ENCODE results near the gene TLR7. TPM values are rescaled to one million over a fixed set of nuclear protein-coding genes. Genes with fewer than 3 reads are reported as not detected.

Gene TLR7
- total and polyA plus RNA-seq, 9 of the 15 experiments (the other 6 are each of a cell fraction or from before 2014, with no cell fraction given): 0.04 to 0.13 (median 0.07) TPM; not detected in 6

DNA sequence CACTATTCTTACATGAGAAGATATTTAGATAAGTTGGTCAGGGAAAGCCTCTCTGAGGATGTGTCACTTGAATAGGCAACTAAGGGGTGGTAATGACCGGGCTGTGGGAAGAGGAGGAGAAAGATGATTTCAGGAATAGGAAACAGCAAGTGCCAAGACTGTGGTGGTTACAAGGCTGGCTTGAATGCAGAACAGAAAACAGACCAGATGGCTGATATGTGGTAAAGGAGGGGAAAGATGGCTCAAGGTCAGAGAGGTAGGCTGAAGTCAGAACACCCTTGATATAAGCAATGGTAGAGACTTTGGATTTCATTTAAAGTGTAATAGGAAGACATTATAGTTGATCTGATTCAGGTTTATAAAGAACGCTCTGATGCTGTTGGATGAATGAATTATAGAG, 15.0 kb downstream of the TLR7 start (continued):
- no peak for TF ChIP-seq MAFF (IDR thresholded peaks at IDR 0.05; ENCODE audit: low read length)
- TF ChIP-seq, protein P1, sequence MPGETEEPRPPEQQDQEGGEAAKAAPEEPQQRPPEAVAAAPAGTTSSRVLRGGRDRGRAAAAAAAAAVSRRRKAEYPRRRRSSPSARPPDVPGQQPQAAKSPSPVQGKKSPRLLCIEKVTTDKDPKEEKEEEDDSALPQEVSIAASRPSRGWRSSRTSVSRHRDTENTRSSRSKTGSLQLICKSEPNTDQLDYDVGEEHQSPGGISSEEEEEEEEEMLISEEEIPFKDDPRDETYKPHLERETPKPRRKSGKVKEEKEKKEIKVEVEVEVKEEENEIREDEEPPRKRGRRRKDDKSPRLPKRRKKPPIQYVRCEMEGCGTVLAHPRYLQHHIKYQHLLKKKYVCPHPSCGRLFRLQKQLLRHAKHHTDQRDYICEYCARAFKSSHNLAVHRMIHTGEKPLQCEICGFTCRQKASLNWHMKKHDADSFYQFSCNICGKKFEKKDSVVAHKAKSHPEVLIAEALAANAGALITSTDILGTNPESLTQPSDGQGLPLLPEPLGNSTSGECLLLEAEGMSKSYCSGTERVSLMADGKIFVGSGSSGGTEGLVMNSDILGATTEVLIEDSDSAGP (CRISPR knock-in tag; IDR thresholded peaks at IDR 0.05): no peak
- no peak for TF ChIP-seq FOS (IDR thresholded peaks at IDR 0.05; ENCODE audit: extremely low read depth, insufficient read length)

DNA sequence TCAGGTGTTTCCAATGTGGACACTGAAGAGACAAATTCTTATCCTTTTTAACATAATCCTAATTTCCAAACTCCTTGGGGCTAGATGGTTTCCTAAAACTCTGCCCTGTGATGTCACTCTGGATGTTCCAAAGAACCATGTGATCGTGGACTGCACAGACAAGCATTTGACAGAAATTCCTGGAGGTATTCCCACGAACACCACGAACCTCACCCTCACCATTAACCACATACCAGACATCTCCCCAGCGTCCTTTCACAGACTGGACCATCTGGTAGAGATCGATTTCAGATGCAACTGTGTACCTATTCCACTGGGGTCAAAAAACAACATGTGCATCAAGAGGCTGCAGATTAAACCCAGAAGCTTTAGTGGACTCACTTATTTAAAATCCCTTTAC, 18.6 kb downstream of the TLR7 start:
- ChIA-PET CTCF (ENCODE audit: low intra/inter-chr PET ratio) (no interaction called here), POLR2A (no interaction called here)
- Histone ChIP-seq H3K9me3 (replicated peaks; ENCODE audit: control insufficient read depth, insufficient read depth, low read depth, low read length) (no peaks in the 10 kb centered on the region), H3K4me2 (ENCODE audit: insufficient read depth, low read length) (no peak overlapping the region), H3K27ac (ENCODE audit: extremely low read depth, low read depth, low read length) (no peak overlapping the region), H3K9ac (ENCODE audit: insufficient read depth in 1 of 2, low read depth in 2 of 2, low read length in 2 of 2) (no peak overlapping the region), H3K27me3 (ENCODE audit: control insufficient read depth in 2 of 2, insufficient read depth in 2 of 2, low read length in 2 of 2) (peaks cover 0 to under 1% of the 10 kb centered on the region in 2 experiments; a peak in 3 of 5 replicates), H2AFZ (ENCODE audit: low read depth, low read length) (no peak overlapping the region), H3K4me1 (replicated peaks in 1 of 2; ENCODE audit: control insufficient read depth in 2 of 2, insufficient read depth in 2 of 2, low read length in 2 of 2) (no peaks in the 10 kb centered on the region), H3K79me2 (ENCODE audit: control insufficient read depth, insufficient read depth, low read length) (no peaks in the 10 kb centered on the region), H3K9me1 (ENCODE audit: control insufficient read depth, insufficient read depth, low read length) (no peaks in the 10 kb centered on the region), H3K4me3 (no peak overlapping the region), H4K20me1 (replicated peaks; ENCODE audit: control insufficient read depth, insufficient read depth, low read length) (no peaks in the 10 kb centered on the region), H3K36me3 (ENCODE audit: control insufficient read depth, insufficient read depth, low read length) (no peaks in the 10 kb centered on the region)
- in situ Hi-C loops (cut with MboI): no loop called here
- ATAC-seq: no peak
- intact Hi-C loops (cut with micrococcal nuclease): no loop called here
- no peak for DNase-seq (ENCODE audit: extremely low read depth in 1 of 4, low spot score in 3 of 4)
- WGBS (ENCODE audit: insufficient coverage, low coverage, missing lambda C conversion rate): 3% methylated on average over 4 of the region's 5 CpGs
- FAIRE-seq: no peak
- BruUV-seq (replicated peaks): no TSS peak
- TF ChIP-seq TFAM (CRISPR knock-in tag; conservative IDR thresholded peaks at IDR 0.05) (no peak), ZNF696 (CRISPR knock-in tag; conservative IDR thresholded peaks at IDR 0.05) (no peak)
- TF ChIP-seq, protein P2, sequence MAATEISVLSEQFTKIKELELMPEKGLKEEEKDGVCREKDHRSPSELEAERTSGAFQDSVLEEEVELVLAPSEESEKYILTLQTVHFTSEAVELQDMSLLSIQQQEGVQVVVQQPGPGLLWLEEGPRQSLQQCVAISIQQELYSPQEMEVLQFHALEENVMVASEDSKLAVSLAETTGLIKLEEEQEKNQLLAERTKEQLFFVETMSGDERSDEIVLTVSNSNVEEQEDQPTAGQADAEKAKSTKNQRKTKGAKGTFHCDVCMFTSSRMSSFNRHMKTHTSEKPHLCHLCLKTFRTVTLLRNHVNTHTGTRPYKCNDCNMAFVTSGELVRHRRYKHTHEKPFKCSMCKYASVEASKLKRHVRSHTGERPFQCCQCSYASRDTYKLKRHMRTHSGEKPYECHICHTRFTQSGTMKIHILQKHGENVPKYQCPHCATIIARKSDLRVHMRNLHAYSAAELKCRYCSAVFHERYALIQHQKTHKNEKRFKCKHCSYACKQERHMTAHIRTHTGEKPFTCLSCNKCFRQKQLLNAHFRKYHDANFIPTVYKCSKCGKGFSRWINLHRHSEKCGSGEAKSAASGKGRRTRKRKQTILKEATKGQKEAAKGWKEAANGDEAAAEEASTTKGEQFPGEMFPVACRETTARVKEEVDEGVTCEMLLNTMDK (IDR thresholded peaks at IDR 0.05; ENCODE audit: borderline replicate concordance, insufficient read depth, low read depth, low read length, poor library complexity, severe bottlenecking): no peak
- TF ChIP-seq, protein P3, sequence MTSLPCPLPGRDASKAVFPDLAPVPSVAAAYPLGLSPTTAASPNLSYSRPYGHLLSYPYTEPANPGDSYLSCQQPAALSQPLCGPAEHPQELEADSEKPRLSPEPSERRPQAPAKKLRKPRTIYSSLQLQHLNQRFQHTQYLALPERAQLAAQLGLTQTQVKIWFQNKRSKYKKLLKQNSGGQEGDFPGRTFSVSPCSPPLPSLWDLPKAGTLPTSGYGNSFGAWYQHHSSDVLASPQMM (CRISPR knock-in tag; IDR thresholded peaks at IDR 0.05): no peak
- TF ChIP-seq, protein P4, sequence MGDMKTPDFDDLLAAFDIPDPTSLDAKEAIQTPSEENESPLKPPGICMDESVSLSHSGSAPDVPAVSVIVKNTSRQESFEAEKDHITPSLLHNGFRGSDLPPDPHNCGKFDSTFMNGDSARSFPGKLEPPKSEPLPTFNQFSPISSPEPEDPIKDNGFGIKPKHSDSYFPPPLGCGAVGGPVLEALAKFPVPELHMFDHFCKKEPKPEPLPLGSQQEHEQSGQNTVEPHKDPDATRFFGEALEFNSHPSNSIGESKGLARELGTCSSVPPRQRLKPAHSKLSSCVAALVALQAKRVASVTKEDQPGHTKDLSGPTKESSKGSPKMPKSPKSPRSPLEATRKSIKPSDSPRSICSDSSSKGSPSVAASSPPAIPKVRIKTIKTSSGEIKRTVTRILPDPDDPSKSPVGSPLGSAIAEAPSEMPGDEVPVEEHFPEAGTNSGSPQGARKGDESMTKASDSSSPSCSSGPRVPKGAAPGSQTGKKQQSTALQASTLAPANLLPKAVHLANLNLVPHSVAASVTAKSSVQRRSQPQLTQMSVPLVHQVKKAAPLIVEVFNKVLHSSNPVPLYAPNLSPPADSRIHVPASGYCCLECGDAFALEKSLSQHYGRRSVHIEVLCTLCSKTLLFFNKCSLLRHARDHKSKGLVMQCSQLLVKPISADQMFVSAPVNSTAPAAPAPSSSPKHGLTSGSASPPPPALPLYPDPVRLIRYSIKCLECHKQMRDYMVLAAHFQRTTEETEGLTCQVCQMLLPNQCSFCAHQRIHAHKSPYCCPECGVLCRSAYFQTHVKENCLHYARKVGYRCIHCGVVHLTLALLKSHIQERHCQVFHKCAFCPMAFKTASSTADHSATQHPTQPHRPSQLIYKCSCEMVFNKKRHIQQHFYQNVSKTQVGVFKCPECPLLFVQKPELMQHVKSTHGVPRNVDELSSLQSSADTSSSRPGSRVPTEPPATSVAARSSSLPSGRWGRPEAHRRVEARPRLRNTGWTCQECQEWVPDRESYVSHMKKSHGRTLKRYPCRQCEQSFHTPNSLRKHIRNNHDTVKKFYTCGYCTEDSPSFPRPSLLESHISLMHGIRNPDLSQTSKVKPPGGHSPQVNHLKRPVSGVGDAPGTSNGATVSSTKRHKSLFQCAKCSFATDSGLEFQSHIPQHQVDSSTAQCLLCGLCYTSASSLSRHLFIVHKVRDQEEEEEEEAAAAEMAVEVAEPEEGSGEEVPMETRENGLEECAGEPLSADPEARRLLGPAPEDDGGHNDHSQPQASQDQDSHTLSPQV (IDR thresholded peaks at IDR 0.05): no peak
- TF ChIP-seq, protein P5, sequence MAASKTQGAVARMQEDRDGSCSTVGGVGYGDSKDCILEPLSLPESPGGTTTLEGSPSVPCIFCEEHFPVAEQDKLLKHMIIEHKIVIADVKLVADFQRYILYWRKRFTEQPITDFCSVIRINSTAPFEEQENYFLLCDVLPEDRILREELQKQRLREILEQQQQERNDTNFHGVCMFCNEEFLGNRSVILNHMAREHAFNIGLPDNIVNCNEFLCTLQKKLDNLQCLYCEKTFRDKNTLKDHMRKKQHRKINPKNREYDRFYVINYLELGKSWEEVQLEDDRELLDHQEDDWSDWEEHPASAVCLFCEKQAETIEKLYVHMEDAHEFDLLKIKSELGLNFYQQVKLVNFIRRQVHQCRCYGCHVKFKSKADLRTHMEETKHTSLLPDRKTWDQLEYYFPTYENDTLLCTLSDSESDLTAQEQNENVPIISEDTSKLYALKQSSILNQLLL (CRISPR knock-in tag; IDR thresholded peaks at IDR 0.05; ENCODE audit: borderline replicate concordance): no peak
